HG03460 (cell line): ENCODE data around the gene CCDC85C.

ENCODE experiments used
- ATAC-seq: cut with Tn5 transposase; IDR thresholded peaks from one replicate; pipeline ENCODE4 v1.9.1; 2021; ENCODE audit not compliant: unreplicated experiment

Gene CCDC85C

GRCh38 chr14:99524804-99525698 is 79.0 kb downstream of the CCDC85C start:
- ATAC-seq, result no peak

- ATAC-seq, result no peak
These were observed 79.8 kb downstream of the CCDC85C start for GRCh38 chr14:99524091-99524661.

GRCh38 chr14:99523704-99524055 is 80.3 kb downstream of the CCDC85C start:
- ATAC-seq, result no peak

- ATAC-seq, result no peak
These were observed 80.9 kb downstream of the CCDC85C start for GRCh38 chr14:99522934-99523703.

GRCh38 chr14:99522457-99522891 is 81.5 kb downstream of the CCDC85C start:
- no peak for ATAC-seq

GRCh38 chr14:99522025-99522401 is 82.0 kb downstream of the CCDC85C start:
- ATAC-seq, result no peak

GRCh38 chr14:99521176-99522024 is 82.6 kb downstream of the CCDC85C start:
- ATAC-seq, result no peak

GRCh38 chr14:99520571-99521081 is 83.4 kb downstream of the CCDC85C start:
- no peak for ATAC-seq

GRCh38 chr14:99519931-99520421 is 84.0 kb downstream of the CCDC85C start:
- no peak for ATAC-seq

- no peak for ATAC-seq
These were observed 84.6 kb downstream of the CCDC85C start for GRCh38 chr14:99519347-99519881.

- ATAC-seq, result peak; percentile 42
These were observed 85.3 kb downstream of the CCDC85C start for GRCh38 chr14:99518441-99519346.

GRCh38 chr14:99517643-99518381 is 86.2 kb downstream of the CCDC85C start:
- ATAC-seq, result no peak

- no peak for ATAC-seq
These were observed 87.0 kb downstream of the CCDC85C start for GRCh38 chr14:99516871-99517642.

GRCh38 chr14:99516156-99516870 is 87.7 kb downstream of the CCDC85C start:
- ATAC-seq, result no peak

- ATAC-seq, result no peak
These were observed 88.5 kb downstream of the CCDC85C start for GRCh38 chr14:99515301-99516155.
